Epithelial cell of esophagus (primary cell): ENCODE data around the gene ENTPD1.
"Not testable (repeated sequence)": the region's sequence is repeated elsewhere in the genome, so short reads cannot be mapped to it uniquely, and the experiment has no call there.

ENCODE experiments used
- DNase-seq: peaks from one replicate; pipeline ENCODE4 v3.0.0; 2010; ENCODE audit warnings: low read depth
- H3K4me3 ChIP-seq: 2 replicates; pipeline ENCODE4 v1.5.1; 2011; ENCODE audit warnings: mild to moderate bottlenecking, low read length, control low read depth
- TF ChIP-seq, protein P1 (sequence below): IDR thresholded peaks from 2 replicates; pipeline ENCODE4 v1.5.1; 2011; ENCODE audit warnings: low read depth, mild to moderate bottlenecking, low read length, control low read depth, inconsistent platforms; ENCODE audit not compliant: insufficient read depth; ENCODE audit errors: missing control alignments

The ENTPD1 gene

DNA sequence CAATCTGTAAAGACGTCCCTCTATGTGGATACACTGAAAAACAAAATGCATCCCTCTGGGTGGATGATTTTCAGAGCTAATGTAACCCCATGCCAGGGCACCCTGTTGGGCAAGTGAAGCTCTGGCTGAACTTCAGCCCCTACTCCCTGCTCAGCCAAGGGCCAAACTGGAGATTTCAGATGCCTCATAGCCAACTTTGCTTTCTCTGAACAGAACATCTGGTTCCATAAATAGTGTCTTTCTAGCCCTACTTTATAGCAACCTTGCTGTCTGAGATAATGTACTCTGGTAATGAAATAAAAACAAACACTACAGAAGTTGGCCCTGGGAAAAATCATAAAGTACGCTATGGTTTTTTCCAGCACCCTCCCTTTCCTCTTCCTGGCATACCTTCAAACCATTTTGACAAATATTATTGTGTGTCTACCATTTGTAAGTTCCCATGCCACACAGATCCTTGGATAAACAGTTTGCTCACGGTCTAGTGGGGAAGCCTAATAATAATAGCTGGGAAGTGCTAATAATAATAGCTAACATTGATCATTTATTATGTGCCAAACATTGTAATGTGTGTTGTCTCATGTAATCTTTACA is 3.4 kb downstream of the ENTPD1 start:
- no peak for DNase-seq
- H3K4me3 ChIP-seq: no peak overlapping the region
- TF ChIP-seq, protein P1, sequence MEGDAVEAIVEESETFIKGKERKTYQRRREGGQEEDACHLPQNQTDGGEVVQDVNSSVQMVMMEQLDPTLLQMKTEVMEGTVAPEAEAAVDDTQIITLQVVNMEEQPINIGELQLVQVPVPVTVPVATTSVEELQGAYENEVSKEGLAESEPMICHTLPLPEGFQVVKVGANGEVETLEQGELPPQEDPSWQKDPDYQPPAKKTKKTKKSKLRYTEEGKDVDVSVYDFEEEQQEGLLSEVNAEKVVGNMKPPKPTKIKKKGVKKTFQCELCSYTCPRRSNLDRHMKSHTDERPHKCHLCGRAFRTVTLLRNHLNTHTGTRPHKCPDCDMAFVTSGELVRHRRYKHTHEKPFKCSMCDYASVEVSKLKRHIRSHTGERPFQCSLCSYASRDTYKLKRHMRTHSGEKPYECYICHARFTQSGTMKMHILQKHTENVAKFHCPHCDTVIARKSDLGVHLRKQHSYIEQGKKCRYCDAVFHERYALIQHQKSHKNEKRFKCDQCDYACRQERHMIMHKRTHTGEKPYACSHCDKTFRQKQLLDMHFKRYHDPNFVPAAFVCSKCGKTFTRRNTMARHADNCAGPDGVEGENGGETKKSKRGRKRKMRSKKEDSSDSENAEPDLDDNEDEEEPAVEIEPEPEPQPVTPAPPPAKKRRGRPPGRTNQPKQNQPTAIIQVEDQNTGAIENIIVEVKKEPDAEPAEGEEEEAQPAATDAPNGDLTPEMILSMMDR: no peak

DNA sequence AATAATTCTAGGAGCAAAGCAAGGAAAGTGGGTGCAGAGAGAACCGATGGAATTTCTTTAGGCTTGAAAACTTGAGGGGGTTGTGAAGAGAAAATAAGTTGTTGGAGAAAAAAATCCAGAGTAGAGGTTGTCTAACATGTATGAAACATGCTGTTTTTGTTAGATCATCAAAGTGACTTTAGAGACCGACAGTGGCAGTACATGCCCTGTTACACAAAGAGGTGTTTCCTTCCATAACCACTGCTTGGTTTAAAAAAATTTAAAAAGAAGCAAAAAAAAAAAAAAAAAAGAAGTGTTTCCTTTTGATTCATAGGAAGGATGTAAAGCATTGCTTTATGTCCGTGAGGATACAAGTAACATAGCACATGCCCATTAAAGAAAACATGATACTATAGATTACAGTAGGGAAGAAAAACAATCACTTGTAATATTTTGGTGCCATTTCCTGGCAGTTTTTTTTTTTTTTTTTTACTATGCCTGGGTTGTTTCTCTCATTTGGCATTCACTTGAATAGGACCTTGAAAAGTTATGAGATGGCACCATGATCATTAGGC is 6.1 kb downstream of the ENTPD1 start:
- no peak overlapping the region for H3K4me3 ChIP-seq
- TF ChIP-seq, protein P1: no peak
- no peak for DNase-seq

DNA sequence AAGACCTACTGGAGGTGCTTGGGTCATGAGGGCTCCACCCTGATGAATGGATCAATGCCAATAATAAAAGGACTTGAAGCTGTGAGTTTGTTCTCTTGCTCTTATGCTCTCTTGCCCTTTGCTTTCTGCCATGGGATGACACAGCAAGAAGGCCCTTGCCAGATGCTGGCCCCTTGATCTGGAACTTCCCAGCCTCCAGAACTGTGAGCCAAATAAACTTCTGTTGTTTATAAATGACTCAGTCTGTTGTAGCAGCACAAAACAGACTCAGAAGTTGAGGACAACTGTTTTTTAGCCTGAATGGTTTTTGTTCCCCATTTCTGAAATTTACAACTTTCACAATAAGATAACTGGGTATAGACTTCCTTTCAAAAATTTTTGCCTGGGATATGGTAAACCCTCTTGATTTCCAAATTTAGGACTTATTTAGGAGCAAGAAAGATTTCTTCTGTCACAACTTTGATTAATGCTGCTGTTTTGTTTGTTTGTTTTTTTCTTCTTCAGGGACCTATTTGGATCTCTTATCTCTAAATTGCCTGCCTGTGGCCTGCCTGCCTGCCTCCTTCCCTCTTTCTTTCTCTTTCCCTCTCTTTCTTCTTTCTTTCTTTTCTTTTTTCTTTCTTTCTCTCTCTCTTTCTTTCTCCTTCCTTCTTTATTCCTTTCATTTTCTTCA is 12.1 kb downstream of the ENTPD1 start:
- DNase-seq: no peak
- TF ChIP-seq, protein P1: no peak
- no peak overlapping the region for H3K4me3 ChIP-seq

DNA sequence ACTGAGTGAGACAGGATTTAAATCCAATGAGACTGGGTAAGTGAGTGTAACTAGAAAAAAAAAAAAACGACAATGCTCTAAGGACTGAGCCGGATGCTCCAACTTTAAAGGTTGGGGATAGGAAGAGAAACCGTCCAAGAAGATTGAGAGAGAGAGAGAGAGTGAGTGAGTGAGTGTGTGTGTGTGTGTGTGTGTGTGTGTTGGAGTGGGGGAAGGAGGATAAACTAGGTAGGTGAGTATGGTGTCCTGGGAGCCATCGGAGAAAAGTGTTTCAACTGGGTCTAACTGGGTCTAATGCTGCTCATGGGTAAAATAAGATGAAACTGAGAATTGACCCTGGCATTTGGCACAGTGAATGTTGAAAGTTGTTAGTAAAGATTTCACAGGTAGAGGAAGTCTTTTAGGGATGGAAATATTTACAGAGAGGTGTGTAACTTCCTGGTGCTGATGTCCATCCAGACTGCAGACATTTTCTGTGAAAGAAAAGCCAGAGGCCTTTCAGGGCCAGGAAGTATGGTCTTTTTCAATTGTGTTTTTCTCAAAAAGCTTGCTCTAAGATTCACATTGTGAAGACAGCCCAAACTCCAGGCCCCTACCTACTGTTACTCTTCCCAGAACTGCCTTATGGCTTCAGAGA is 14.2 kb downstream of the ENTPD1 start:
- DNase-seq: no peak
- H3K4me3 ChIP-seq: no peak overlapping the region
- TF ChIP-seq, protein P1: no peak

DNA sequence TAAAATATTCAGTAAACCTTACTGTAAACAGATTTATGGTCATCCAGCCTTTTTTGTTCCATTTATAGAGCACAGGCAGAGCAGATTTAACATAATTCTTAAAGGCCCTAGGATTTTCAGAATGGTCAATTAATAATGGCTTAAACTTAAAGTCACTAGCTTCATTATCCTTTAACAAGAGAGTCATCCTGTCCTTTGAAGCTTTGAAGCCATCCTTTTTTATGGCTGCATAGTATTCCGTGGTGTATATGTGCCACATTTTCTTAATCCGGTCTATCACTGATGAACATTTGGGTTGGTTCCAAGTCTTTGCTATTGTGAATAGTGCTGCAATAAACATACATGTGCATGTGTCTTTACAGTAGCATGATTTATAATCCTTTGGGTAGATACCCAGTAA is 17.5 kb downstream of the ENTPD1 start:
- DNase-seq, H3K4me3 ChIP-seq: not testable (repeated sequence)

DNA sequence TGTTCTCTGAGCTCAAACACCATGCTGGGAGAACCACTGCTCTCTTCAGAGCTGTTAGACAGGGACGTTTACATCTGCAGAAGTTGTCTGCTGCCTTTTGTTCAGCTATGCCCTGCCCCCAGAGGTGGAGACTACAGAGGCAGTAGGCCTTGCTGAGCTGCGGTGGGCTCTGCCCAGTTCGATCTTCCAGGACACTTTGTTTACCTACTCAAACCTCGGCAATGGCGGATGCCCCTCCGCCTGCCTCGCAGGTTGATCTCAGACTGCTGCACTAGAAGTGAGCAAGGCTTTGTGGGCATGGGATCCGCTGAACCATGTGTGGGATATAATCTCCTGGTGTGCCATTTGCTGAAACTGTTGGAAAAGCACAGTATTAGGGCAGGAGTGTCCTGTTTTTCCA is 21.7 kb downstream of the ENTPD1 start:
- not testable (repeated sequence) for DNase-seq, H3K4me3 ChIP-seq

DNA sequence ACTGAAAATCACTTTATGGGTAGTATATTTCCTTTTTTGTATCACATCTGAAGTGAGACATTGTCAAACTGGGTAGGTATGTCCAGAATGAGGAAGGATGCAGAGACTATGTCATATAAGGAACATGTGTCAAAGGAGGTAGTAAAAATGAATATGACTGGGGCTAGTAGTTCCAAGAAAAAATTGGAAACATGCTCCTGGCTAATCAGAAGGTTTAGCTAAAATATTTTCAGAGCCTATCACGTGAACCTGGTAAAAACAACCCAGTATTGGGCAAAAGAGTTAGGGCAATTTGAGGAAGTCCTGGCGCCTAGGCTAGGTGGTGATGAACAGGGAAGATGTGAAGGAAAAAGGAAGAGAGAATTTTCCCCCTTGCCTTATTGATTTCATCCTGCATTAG is 26.4 kb downstream of the ENTPD1 start:
- no peak overlapping the region for H3K4me3 ChIP-seq
- DNase-seq: no peak
- TF ChIP-seq, protein P1: no peak

DNA sequence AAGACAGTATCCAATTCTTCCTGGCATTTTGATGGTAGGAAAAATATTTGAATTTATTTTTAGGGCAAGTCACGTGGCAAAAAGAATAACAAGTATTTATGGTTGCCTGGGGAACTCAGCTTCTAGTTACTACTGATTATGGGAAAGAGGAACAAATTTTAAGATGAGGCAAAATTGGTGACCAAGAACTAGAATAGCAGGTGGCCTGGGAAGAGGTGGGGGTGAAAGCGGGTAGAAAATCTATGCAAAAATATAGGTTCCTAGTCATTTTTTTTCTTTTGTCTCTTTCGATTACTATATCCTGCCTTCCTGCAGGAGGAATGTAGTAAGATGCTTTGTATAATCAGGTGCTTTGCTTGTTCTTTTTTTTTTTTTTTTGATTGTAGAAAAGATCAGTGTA is 27.8 kb downstream of the ENTPD1 start:
- no peak for DNase-seq
- no peak overlapping the region for H3K4me3 ChIP-seq
- TF ChIP-seq, protein P1: no peak
